ENCODE measurements around the gene INSC. TPM values are rescaled to one million over a fixed set of nuclear protein-coding genes. Genes with fewer than 3 reads are reported as not detected.

The INSC gene
- total RNA-seq, 6 donors from 2014 or later, result 0.14 to 1.7 (median 1.0) TPM; not detected in 3

DNA sequence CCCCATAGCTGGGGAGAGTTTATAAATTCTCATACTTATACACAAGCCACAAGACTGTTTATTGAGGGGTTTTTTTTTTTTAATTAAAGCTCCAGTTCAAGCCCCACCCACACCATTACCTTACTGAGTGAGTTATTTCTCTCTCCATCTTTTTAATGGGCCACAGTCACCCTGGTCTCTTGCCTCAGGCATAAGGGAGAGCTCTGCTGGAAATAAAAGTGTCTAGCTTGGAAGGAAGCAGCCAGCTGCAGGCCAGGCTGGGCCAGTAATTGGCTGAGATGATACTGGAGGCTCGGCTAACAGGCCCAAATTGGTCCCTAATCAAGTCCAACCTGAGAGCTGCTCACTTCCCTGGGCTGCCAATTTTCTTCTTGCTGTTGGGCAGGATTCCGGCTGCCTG is 174.1 kb downstream of the INSC start:
- ATAC-seq (ENCODE audit: low FRiP score in 2 of 2) (no peak), DNase-seq (no peak)
- H3K27me3 ChIP-seq, result no peaks in the 10 kb centered on the region
- no peak overlapping the region for H3K27ac ChIP-seq
- TF ChIP-seq, protein P1, sequence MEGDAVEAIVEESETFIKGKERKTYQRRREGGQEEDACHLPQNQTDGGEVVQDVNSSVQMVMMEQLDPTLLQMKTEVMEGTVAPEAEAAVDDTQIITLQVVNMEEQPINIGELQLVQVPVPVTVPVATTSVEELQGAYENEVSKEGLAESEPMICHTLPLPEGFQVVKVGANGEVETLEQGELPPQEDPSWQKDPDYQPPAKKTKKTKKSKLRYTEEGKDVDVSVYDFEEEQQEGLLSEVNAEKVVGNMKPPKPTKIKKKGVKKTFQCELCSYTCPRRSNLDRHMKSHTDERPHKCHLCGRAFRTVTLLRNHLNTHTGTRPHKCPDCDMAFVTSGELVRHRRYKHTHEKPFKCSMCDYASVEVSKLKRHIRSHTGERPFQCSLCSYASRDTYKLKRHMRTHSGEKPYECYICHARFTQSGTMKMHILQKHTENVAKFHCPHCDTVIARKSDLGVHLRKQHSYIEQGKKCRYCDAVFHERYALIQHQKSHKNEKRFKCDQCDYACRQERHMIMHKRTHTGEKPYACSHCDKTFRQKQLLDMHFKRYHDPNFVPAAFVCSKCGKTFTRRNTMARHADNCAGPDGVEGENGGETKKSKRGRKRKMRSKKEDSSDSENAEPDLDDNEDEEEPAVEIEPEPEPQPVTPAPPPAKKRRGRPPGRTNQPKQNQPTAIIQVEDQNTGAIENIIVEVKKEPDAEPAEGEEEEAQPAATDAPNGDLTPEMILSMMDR (IDR thresholded peaks at IDR 0.05), result no peak
- no peak for TF ChIP-seq POLR2AphosphoS5 (IDR thresholded peaks at IDR 0.05)
- TF ChIP-seq EP300 (IDR thresholded peaks at IDR 0.05), result no peak
- TF ChIP-seq POLR2A (IDR thresholded peaks at IDR 0.05), result no peak
- H3K4me3 ChIP-seq, result no peak overlapping the region
- H3K36me3 ChIP-seq, result no peaks in the 10 kb centered on the region
- 80% methylated on average over 2 of the region's 2 CpGs; no CpG with 5 or more reads in 1 of the 2 donors for WGBS, 2 donors
- H3K9me3 ChIP-seq, result no peaks in the 10 kb centered on the region
- H3K4me1 ChIP-seq, result no peaks in the 10 kb centered on the region

DNA sequence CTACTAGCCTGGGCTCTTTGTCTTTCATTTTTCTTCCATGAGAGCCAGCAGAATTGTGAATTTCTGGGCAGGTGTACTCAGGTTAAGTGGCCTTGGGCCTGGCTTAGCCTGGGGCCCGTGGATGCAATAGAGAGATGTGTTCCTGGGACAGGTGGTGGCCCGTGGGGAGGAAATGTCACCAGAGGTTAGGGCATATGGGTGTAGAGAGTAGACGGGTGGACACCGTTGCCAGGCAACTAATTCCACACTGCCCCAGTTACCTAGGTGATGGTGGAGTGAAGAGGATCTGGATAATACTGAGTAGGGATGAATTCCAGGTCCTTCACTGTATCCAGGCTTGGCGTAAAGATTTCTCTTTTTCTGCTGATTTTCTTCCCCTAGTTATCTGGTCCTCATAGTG is 175.0 kb downstream of the INSC start:
- no peaks in the 10 kb centered on the region for H3K36me3 ChIP-seq
- ATAC-seq (ENCODE audit: low FRiP score in 2 of 2), result no peak
- H3K4me3 ChIP-seq, result no peak overlapping the region
- H3K4me1 ChIP-seq, result no peaks in the 10 kb centered on the region
- H3K9me3 ChIP-seq, result no peaks in the 10 kb centered on the region
- no peak overlapping the region for H3K27ac ChIP-seq
- no peak for DNase-seq
- H3K27me3 ChIP-seq, result no peaks in the 10 kb centered on the region
- TF ChIP-seq EP300 (IDR thresholded peaks at IDR 0.05), result no peak
- TF ChIP-seq POLR2A (IDR thresholded peaks at IDR 0.05), result no peak
- TF ChIP-seq, protein P1 (IDR thresholded peaks at IDR 0.05), result no peak
- no peak for TF ChIP-seq POLR2AphosphoS5 (IDR thresholded peaks at IDR 0.05)
- WGBS, 2 donors, result 67 to 75% methylated on average over 5 of the region's 5 CpGs

DNA sequence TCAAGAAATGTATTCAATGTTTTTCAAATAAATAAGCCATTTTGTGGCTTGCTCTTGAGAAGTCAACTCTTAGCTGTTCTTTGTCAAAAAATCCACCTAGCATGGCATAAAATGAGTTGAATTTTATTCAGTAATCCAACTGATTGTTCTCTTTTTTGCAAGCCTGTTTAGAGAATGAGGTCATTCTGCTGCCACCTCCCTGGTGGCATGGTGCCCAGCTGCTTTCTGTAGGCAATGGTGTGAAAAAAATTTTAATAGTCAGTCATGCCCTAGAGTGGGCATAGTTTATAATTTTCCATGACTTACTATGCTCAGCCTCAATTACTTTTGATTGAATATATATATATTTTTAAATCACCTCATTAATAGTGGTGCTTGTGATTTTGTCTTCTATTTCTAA is 177.2 kb downstream of the INSC start:
- no peaks in the 10 kb centered on the region for H3K9me3 ChIP-seq
- DNase-seq, result no peak
- no peak for ATAC-seq (ENCODE audit: low FRiP score in 2 of 2)
- no peaks in the 10 kb centered on the region for H3K36me3 ChIP-seq
- no peaks in the 10 kb centered on the region for H3K4me1 ChIP-seq
- no peak overlapping the region for H3K4me3 ChIP-seq
- no peaks in the 10 kb centered on the region for H3K27me3 ChIP-seq
- no peak overlapping the region for H3K27ac ChIP-seq
- no peak for TF ChIP-seq EP300 (IDR thresholded peaks at IDR 0.05)
- TF ChIP-seq, protein P1 (IDR thresholded peaks at IDR 0.05), result no peak
- TF ChIP-seq POLR2AphosphoS5 (IDR thresholded peaks at IDR 0.05), result no peak
- no peak for TF ChIP-seq POLR2A (IDR thresholded peaks at IDR 0.05)

DNA sequence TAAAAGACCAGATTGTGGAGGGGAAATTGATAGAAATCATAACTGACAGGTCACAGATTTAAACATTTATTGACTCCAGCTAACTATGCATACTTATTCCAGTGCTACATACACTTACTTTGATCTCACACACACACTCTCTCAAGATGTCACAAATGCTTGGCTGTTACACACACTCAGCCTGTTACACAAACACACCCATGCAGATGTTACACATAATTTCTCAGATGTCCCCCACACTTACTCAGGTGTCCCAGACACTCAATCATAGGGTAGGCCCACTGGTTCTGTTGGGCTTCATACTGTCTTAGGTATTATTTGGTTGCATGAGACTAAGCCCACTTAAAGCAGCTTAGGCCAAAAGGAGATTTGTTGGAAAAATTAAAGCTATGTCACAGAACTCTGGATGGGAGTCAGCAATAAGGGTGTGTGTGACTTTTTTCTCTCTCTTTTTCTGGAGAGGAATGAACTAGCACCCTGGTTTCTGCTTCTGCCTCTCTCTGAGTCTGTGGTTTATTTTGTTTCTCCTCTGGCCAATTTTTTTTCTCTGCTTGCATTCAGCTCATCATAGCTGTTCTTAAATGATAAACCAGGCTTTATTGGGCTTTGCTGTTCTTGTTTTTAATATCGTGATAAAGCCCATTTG is 179.4 kb downstream of the INSC start:
- no peak for TF ChIP-seq POLR2AphosphoS5 (IDR thresholded peaks at IDR 0.05)
- TF ChIP-seq, protein P1 (IDR thresholded peaks at IDR 0.05), result no peak
- TF ChIP-seq POLR2A (IDR thresholded peaks at IDR 0.05), result no peak
- no peak for TF ChIP-seq EP300 (IDR thresholded peaks at IDR 0.05)
- no peak for DNase-seq
- H3K4me1 ChIP-seq, result no peaks in the 10 kb centered on the region

DNA sequence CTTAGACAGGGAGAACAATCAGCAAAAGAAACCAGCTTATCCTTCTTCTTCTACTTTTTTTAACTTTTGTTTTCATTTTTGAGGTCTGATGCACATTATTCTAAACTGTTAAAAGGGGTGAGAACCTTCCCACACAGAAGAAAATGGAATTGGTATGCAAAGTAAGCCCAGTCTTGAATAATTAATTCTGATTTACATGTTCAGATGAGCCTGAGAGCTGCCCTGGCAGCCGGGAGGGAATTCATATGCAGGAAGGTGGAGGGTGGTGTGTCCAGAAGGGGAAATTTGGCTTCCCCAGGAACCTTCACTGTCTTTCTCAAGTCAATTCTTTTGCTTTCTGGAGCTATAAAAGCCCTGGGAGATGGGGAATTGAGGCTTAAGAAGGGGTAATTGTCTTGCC is 181.0 kb downstream of the INSC start:
- Histone ChIP-seq H3K27me3 (no peaks in the 10 kb centered on the region), H3K36me3 (no peaks in the 10 kb centered on the region), H3K4me3 (no peak overlapping the region), H3K9me3 (no peaks in the 10 kb centered on the region), H3K4me1 (no peaks in the 10 kb centered on the region), H3K27ac (no peak overlapping the region)
- 21 to 39% methylated on average over 1 of the region's 1 CpG for WGBS, 2 donors
- TF ChIP-seq POLR2AphosphoS5 (IDR thresholded peaks at IDR 0.05) (no peak), POLR2A (IDR thresholded peaks at IDR 0.05) (no peak), EP300 (IDR thresholded peaks at IDR 0.05) (no peak)
- TF ChIP-seq, protein P1 (IDR thresholded peaks at IDR 0.05), result no peak
- DNase-seq, result no peak
- ATAC-seq (ENCODE audit: low FRiP score in 2 of 2), result no peak

More for the DNA sequence above, 179.4 kb downstream of the INSC start:
- Histone ChIP-seq H3K36me3 (no peaks in the 10 kb centered on the region), H3K4me3 (no peak overlapping the region), H3K9me3 (no peaks in the 10 kb centered on the region), H3K27me3 (no peaks in the 10 kb centered on the region), H3K27ac (no peak overlapping the region)
- ATAC-seq (ENCODE audit: low FRiP score in 2 of 2), result no peak
- 85 to 88% methylated on average over 1 of the region's 1 CpG for WGBS, 2 donors
